PFSK-1 (cell line): ENCODE results near the gene ERC1.

ENCODE experiments used
- POLR2AphosphoS5 ChIP-seq: IDR thresholded peaks from 2 replicates; pipeline ENCODE4 v1.6.1; 2012; ENCODE audit warnings: low read depth, mild to moderate bottlenecking, control low read depth, low read length, moderate library complexity
- SIN3A ChIP-seq: IDR thresholded peaks from 2 replicates; pipeline ENCODE4 v1.6.1; 2012; ENCODE audit warnings: mild to moderate bottlenecking, low read length, moderate library complexity, borderline replicate concordance; ENCODE audit not compliant: insufficient read depth
- TAF1 ChIP-seq: IDR thresholded peaks from 2 replicates; pipeline ENCODE4 v1.6.1; 2012; ENCODE audit warnings: low read length, control low read depth, borderline replicate concordance; ENCODE audit not compliant: insufficient read depth
- TF ChIP-seq, protein P1 (sequence below), 2 experiments: IDR thresholded peaks; 2 replicates each; pipeline versions ENCODE4 v1.6.1 to v1.8.0; 2011 to 2012; ENCODE audit warnings: low read depth in 2 of 2, low read length in 2 of 2, control low read depth in 1 of 2, inconsistent platforms in 1 of 2, mild to moderate bottlenecking in 1 of 2, moderate library complexity in 1 of 2; ENCODE audit not compliant: insufficient read depth in 1 of 2

DNA sequence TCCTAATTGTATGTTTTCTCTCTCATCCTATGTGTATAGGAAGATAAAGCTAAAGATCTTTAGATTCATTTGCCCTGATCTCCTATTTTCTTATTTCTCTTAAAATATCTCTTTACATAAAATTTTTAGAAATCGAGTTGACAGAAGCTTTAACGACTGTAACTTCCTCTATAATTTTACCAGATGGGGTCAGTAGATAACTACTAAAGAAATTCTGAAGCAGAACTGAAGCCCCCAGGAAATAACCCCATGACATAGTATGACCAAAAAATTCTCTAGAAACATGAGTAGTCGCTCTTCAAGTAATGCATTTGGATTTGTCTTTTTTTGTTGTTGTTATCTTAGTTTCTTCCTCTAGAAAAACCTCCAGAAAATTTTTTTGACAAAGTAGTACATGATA, 288.0 kb downstream of the ERC1 start:
- TF ChIP-seq, protein P1, sequence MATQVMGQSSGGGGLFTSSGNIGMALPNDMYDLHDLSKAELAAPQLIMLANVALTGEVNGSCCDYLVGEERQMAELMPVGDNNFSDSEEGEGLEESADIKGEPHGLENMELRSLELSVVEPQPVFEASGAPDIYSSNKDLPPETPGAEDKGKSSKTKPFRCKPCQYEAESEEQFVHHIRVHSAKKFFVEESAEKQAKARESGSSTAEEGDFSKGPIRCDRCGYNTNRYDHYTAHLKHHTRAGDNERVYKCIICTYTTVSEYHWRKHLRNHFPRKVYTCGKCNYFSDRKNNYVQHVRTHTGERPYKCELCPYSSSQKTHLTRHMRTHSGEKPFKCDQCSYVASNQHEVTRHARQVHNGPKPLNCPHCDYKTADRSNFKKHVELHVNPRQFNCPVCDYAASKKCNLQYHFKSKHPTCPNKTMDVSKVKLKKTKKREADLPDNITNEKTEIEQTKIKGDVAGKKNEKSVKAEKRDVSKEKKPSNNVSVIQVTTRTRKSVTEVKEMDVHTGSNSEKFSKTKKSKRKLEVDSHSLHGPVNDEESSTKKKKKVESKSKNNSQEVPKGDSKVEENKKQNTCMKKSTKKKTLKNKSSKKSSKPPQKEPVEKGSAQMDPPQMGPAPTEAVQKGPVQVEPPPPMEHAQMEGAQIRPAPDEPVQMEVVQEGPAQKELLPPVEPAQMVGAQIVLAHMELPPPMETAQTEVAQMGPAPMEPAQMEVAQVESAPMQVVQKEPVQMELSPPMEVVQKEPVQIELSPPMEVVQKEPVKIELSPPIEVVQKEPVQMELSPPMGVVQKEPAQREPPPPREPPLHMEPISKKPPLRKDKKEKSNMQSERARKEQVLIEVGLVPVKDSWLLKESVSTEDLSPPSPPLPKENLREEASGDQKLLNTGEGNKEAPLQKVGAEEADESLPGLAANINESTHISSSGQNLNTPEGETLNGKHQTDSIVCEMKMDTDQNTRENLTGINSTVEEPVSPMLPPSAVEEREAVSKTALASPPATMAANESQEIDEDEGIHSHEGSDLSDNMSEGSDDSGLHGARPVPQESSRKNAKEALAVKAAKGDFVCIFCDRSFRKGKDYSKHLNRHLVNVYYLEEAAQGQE (IDR thresholded peaks at IDR 0.05; ENCODE audit: insufficient read depth in 1 of 2, low read depth in 2 of 2, low read length in 2 of 2) = no peak
- TF ChIP-seq POLR2AphosphoS5 = no peak
- TF ChIP-seq TAF1 = no peak
- TF ChIP-seq SIN3A = no peak
